Dendritic cell treated with granulocyte-macrophage colony-stimulating factor and Interleukin-4, amounts not matched to agents 40 ng/mL and 50 ng/mL, for 4 days (primary cell): ENCODE measurements around the gene C11orf91.
"Not testable (repeated sequence)": the region's sequence is repeated elsewhere in the genome, so short reads cannot be mapped to it uniquely, and the experiment has no call there.

Experiments used
- H3K27ac Mint-ChIP-seq: one replicate; pipeline ENCODE4 v1.8.0; 2022; ENCODE audit warnings: mild to moderate bottlenecking, mixed read lengths
- H3K27me3 Mint-ChIP-seq: one replicate; pipeline ENCODE4 v1.8.0; 2022; ENCODE audit warnings: mild to moderate bottlenecking, mixed read lengths
- H3K36me3 Mint-ChIP-seq: one replicate; pipeline ENCODE4 v1.8.0; 2022; ENCODE audit warnings: low read depth, mixed read lengths
- H3K4me1 Mint-ChIP-seq: one replicate; pipeline ENCODE4 v1.8.0; 2022; ENCODE audit warnings: low read depth, mixed read lengths
- H3K4me3 Mint-ChIP-seq: one replicate; pipeline ENCODE4 v1.8.0; 2022; ENCODE audit warnings: mild to moderate bottlenecking, moderate library complexity, mixed read lengths
- H3K9me3 Mint-ChIP-seq: one replicate; pipeline ENCODE4 v1.8.0; 2022; ENCODE audit warnings: mixed read lengths
- intact Hi-C: fragments of 100-400 bp; cut with micrococcal nuclease; formaldehyde crosslinking; loops from one replicate; pipeline ENCODE4 v1.15.0; 2022

The C11orf91 gene

GRCh38 chr11:33685082-33685481 is 15.5 kb downstream of the C11orf91 start:
- Mint-ChIP-seq H3K27me3 (peaks cover 44% of the 10 kb centered on the region), H3K27ac (no peak overlapping the region), H3K9me3 (no peaks in the 10 kb centered on the region), H3K4me1 (peaks cover 11% of the 10 kb centered on the region), H3K36me3 (no peaks in the 10 kb centered on the region), H3K4me3 (no peak overlapping the region)
- intact Hi-C loops, result no loop called here

- no peaks in the 10 kb centered on the region for H3K36me3 Mint-ChIP-seq
- intact Hi-C loops, result no loop called here
- peaks cover 52% of the 10 kb centered on the region for H3K27me3 Mint-ChIP-seq
- no peaks in the 10 kb centered on the region for H3K9me3 Mint-ChIP-seq
- peaks cover 2% of the 10 kb centered on the region for H3K4me1 Mint-ChIP-seq
- no peak overlapping the region for H3K4me3 Mint-ChIP-seq
- no peak overlapping the region for H3K27ac Mint-ChIP-seq
Measured at GRCh38 chr11:33684003-33684706, 16.5 kb downstream of the C11orf91 start.

- H3K36me3 Mint-ChIP-seq, result no peaks in the 10 kb centered on the region
- intact Hi-C loops, result no loop called here
- no peaks in the 10 kb centered on the region for H3K4me1 Mint-ChIP-seq
- H3K9me3 Mint-ChIP-seq, result peaks cover 8% of the 10 kb centered on the region
- no peak overlapping the region for H3K27ac Mint-ChIP-seq
- no peak overlapping the region for H3K4me3 Mint-ChIP-seq
- H3K27me3 Mint-ChIP-seq, result peaks cover 65% of the 10 kb centered on the region
Measured at GRCh38 chr11:33682446-33682845, 18.2 kb downstream of the C11orf91 start.

GRCh38 chr11:33682019-33682418 is 18.6 kb downstream of the C11orf91 start:
- H3K4me1 Mint-ChIP-seq, result no peaks in the 10 kb centered on the region
- H3K9me3 Mint-ChIP-seq, result peaks cover 12% of the 10 kb centered on the region
- no peak overlapping the region for H3K4me3 Mint-ChIP-seq
- intact Hi-C loops, result no loop called here
- H3K27me3 Mint-ChIP-seq, result peaks cover 68% of the 10 kb centered on the region
- H3K36me3 Mint-ChIP-seq, result no peaks in the 10 kb centered on the region
- H3K27ac Mint-ChIP-seq, result no peak overlapping the region

- H3K4me1 Mint-ChIP-seq, H3K4me3 Mint-ChIP-seq, H3K36me3 Mint-ChIP-seq, intact Hi-C loops, H3K27ac Mint-ChIP-seq: not testable (repeated sequence)
- peaks cover 12% of the 10 kb centered on the region for H3K9me3 Mint-ChIP-seq
- peaks cover 63% of the 10 kb centered on the region for H3K27me3 Mint-ChIP-seq
Measured at GRCh38 chr11:33678616-33679015, 22.0 kb downstream of the C11orf91 start.

- H3K9me3 Mint-ChIP-seq, result peaks cover 12% of the 10 kb centered on the region
- peaks cover 31% of the 10 kb centered on the region for H3K27me3 Mint-ChIP-seq
Measured at GRCh38 chr11:33674035-33674814, 26.4 kb downstream of the C11orf91 start.

GRCh38 chr11:33672273-33672672 is 28.4 kb downstream of the C11orf91 start:
- Mint-ChIP-seq H3K27me3 (peaks cover 24% of the 10 kb centered on the region), H3K36me3 (no peaks in the 10 kb centered on the region), H3K4me1 (peaks cover 8% of the 10 kb centered on the region), H3K4me3 (no peak overlapping the region), H3K9me3 (peaks cover 2% of the 10 kb centered on the region), H3K27ac (no peak overlapping the region)
- intact Hi-C loops, result no loop called here

More at GRCh38 chr11:33674035-33674814, 26.4 kb downstream of the C11orf91 start:
- intact Hi-C loops, result no loop called here
- Mint-ChIP-seq H3K4me3 (no peak overlapping the region), H3K4me1 (peaks cover 8% of the 10 kb centered on the region), H3K36me3 (no peaks in the 10 kb centered on the region), H3K27ac (no peak overlapping the region)

- H3K27me3 Mint-ChIP-seq, result peaks cover 20% of the 10 kb centered on the region
- H3K4me3 Mint-ChIP-seq, result no peak overlapping the region
- H3K36me3 Mint-ChIP-seq, result no peaks in the 10 kb centered on the region
- H3K9me3 Mint-ChIP-seq, result no peaks in the 10 kb centered on the region
- no peak overlapping the region for H3K27ac Mint-ChIP-seq
- intact Hi-C loops, result no loop called here
- H3K4me1 Mint-ChIP-seq, result peaks cover 8% of the 10 kb centered on the region
Measured at GRCh38 chr11:33670250-33671011, 30.2 kb downstream of the C11orf91 start.

- H3K27me3 Mint-ChIP-seq, result peaks cover 24% of the 10 kb centered on the region
- intact Hi-C loops, result no loop called here
- no peaks in the 10 kb centered on the region for H3K9me3 Mint-ChIP-seq
- peaks cover 8% of the 10 kb centered on the region for H3K4me1 Mint-ChIP-seq
- no peak overlapping the region for H3K27ac Mint-ChIP-seq
- H3K36me3 Mint-ChIP-seq, result no peaks in the 10 kb centered on the region
- H3K4me3 Mint-ChIP-seq, result no peak overlapping the region
Measured at GRCh38 chr11:33669598-33670249, 30.9 kb downstream of the C11orf91 start.

- peaks cover 27% of the 10 kb centered on the region for H3K27me3 Mint-ChIP-seq
- H3K27ac Mint-ChIP-seq, result no peak overlapping the region
- no peaks in the 10 kb centered on the region for H3K36me3 Mint-ChIP-seq
- H3K4me1 Mint-ChIP-seq, result peaks cover 8% of the 10 kb centered on the region
- no peak overlapping the region for H3K4me3 Mint-ChIP-seq
- intact Hi-C loops, result no loop called here
- no peaks in the 10 kb centered on the region for H3K9me3 Mint-ChIP-seq
Measured at GRCh38 chr11:33668951-33669596, 31.6 kb downstream of the C11orf91 start.

GRCh38 chr11:33668468-33668825 is 32.2 kb downstream of the C11orf91 start:
- H3K4me1 Mint-ChIP-seq, result peaks cover 8% of the 10 kb centered on the region
- no peaks in the 10 kb centered on the region for H3K9me3 Mint-ChIP-seq
- intact Hi-C loops, result no loop called here
- no peaks in the 10 kb centered on the region for H3K36me3 Mint-ChIP-seq
- no peak overlapping the region for H3K4me3 Mint-ChIP-seq
- no peak overlapping the region for H3K27ac Mint-ChIP-seq
- peaks cover 29% of the 10 kb centered on the region for H3K27me3 Mint-ChIP-seq

- Mint-ChIP-seq H3K9me3 (no peaks in the 10 kb centered on the region), H3K4me3 (no peak overlapping the region), H3K27ac (no peak overlapping the region), H3K27me3 (peaks cover 31% of the 10 kb centered on the region), H3K36me3 (no peaks in the 10 kb centered on the region), H3K4me1 (peaks cover 8% of the 10 kb centered on the region)
- intact Hi-C loops, result no loop called here
Measured at GRCh38 chr11:33667819-33668467, 32.7 kb downstream of the C11orf91 start.
